Activated gamma-delta T cell (primary cell): ENCODE data around the gene CTBP2.
"Not testable (repeated sequence)": the region's sequence is repeated elsewhere in the genome, so short reads cannot be mapped to it uniquely, and the experiment has no call there.

Experiments
- DNase-seq: peaks from one replicate; lab custom pipeline; 2025; lab: John Stamatoyannopoulos, UW

The CTBP2 gene

GRCh38 chr10:125186431-125187170 lies 26.2 kb upstream of the CTBP2 start:
- DNase-seq: no peak

- DNase-seq: not testable (repeated sequence)
Observed at GRCh38 chr10:125179107-125179506, 18.7 kb upstream of the CTBP2 start.

GRCh38 chr10:125177641-125178640 lies 17.6 kb upstream of the CTBP2 start:
- no peak for DNase-seq

GRCh38 chr10:125175807-125176206 lies 15.4 kb upstream of the CTBP2 start:
- no peak for DNase-seq

- DNase-seq: no peak
Observed at GRCh38 chr10:125174360-125174759, 14.0 kb upstream of the CTBP2 start.

- DNase-seq: no peak
Observed at GRCh38 chr10:125172694-125173093, 12.3 kb upstream of the CTBP2 start.

GRCh38 chr10:125171402-125172306 lies 11.3 kb upstream of the CTBP2 start:
- no peak for DNase-seq

GRCh38 chr10:125169915-125170314 lies 9.6 kb upstream of the CTBP2 start:
- DNase-seq: no peak

- DNase-seq: no peak
Observed at GRCh38 chr10:125169279-125169678, 8.9 kb upstream of the CTBP2 start.

GRCh38 chr10:125166658-125167057 lies 6.3 kb upstream of the CTBP2 start:
- no peak for DNase-seq

GRCh38 chr10:125165584-125166573 lies 5.5 kb upstream of the CTBP2 start:
- no peak for DNase-seq

- no peak for DNase-seq
Observed at GRCh38 chr10:125164421-125164820, 4.1 kb upstream of the CTBP2 start.

- no peak for DNase-seq
Observed at GRCh38 chr10:125163803-125164202, 3.4 kb upstream of the CTBP2 start.

- not testable (repeated sequence) for DNase-seq
Observed at GRCh38 chr10:125163312-125163711, 2.9 kb upstream of the CTBP2 start.

GRCh38 chr10:125162120-125162931 lies 2.0 kb upstream of the CTBP2 start:
- DNase-seq: no peak

- no peak for DNase-seq
Observed at GRCh38 chr10:125161707-125162119, 1.4 kb upstream of the CTBP2 start.

GRCh38 chr10:125160856-125161706 lies 718 bp upstream of the CTBP2 start:
- DNase-seq: peak; percentile 21

- DNase-seq: no peak
Observed at GRCh38 chr10:125159486-125159931, 854 bp downstream of the CTBP2 start.
